ENCODE results near the gene CA4.
"Not testable (repeated sequence)": the region's sequence is repeated elsewhere in the genome, so short reads cannot be mapped to it uniquely, and the experiment has no call there.

The CA4 gene

GRCh38 chr17:60178180-60178579 is 28.4 kb downstream of the CA4 start:
- DNase-seq: not testable (repeated sequence)

- DNase-seq: not testable (repeated sequence)
Measured at GRCh38 chr17:60180380-60180779, 30.6 kb downstream of the CA4 start.

- DNase-seq: not testable (repeated sequence)
Measured at GRCh38 chr17:60186372-60186771, 36.6 kb downstream of the CA4 start.

DNA sequence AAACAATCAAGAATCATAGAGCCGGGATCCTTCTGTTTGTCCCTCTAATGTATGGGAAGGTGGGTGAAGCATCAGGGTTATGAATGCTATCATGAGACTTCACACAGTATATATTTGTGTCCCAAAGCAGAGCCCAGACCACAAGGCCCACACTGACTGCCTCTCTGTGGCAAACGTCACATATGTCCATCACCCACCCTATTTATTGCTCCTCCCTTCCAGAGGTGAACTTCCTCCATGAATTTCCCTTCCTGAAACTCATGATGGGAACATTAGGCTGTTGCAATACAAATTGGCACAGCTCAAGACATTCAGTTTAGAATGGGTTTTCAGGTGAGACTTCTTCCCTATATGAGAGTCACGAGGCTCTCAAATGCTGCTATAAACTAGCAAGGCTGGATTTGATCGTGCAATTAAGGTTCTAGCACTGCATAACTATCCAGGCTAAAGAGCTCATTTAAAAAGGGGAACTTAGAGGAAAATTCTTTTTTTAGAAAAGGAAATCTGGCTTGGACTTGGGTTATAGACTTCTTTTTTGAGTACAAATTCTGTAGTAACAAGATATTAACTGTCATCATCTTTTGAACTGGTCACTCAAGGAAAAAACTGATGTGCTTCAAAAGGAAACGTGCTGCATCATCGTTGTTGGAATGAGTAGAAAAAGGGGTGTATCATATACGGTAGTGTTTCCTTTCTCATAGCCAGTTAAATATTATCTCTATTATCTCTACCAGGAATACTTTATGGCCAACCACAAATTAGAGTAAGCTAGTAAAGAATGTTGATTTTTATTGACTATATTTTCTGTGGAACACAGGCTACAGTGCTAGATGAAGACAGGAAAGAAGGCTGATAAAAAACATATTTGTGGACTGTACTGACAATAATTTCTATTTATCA is 37.3 kb downstream of the CA4 start:
- DNase-seq: not testable (repeated sequence)

- DNase-seq: no peak
Measured at GRCh38 chr17:60188759-60189158, 39.0 kb downstream of the CA4 start.

DNA sequence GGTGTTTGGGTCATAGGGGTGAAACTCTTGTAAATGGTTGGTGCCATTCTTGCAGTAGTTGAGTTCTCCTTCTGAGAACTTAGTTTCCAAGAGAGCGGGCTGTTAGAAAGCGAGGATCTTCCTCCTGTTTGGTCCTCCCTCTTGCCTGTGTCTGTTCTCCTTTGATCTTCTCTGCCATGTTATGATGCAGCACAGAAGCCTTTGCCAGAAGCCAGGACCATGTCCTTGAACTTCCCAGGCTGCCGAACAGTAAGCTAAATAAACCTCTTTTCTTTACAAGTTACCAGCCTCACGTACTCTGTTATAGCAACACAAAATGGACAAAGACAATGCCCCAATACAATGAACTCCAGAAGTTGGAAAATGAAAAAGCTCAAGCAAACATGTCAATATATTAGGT is 40.3 kb downstream of the CA4 start:
- DNase-seq: not testable (repeated sequence)

DNA sequence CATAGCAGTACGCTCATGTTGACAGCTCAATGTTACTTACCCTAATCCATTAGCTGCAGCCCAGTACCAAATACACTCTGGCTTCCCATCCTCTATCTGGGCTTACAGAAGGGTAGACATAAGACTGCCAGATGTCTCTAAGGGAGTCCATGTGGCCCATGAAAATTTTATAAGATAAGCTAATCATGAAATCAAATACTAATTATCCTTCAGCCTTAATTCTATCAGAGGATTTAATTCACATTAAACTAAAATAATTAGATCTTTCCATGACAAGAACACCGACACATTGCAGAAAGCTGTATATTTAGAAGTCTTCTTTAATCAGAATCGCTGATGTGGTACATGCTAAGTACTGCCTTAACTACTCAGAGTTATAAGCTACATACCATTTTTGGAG is 43.3 kb downstream of the CA4 start:
- not testable (repeated sequence) for DNase-seq

- no peak for DNase-seq
Measured at GRCh38 chr17:60193482-60193881, 43.7 kb downstream of the CA4 start.

DNA sequence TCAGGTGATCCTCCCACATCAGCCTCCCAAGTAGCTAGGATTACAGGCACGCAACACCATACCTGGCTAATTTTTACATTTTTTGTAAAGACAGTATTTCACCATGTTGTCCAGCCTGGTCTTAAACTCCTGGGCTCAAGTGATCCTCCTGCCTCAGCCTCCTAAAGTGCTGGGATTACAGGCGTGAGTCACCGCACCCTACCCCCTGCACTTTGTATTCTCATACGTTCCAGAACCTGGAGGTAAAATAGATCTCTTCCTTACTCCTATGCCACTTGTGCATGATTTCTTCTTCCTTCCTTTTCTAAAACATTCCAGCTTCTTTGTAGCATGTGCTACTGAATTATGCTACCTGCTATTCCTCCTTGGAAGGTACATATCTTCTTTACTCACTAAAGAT is 44.4 kb downstream of the CA4 start:
- DNase-seq: not testable (repeated sequence)

DNA sequence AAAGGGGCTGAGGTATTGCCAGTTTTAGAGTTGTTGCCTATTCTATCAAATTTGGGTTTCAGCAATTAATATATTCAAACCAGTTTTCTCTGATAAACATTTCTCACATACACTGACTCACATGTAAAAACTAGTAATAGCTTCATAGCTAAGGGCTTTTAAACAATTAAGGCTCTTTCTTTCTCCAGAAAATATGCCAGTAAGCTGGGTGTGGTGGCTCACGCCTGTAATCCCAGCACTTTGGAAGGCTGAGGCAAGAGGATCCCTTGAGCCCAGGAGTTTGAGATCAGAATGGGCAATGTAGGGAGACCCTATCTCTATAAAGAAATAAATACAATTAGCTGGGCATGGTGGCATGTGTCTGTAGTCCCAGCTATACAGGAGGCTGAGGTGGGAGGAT is 48.9 kb downstream of the CA4 start:
- not testable (repeated sequence) for DNase-seq

DNA sequence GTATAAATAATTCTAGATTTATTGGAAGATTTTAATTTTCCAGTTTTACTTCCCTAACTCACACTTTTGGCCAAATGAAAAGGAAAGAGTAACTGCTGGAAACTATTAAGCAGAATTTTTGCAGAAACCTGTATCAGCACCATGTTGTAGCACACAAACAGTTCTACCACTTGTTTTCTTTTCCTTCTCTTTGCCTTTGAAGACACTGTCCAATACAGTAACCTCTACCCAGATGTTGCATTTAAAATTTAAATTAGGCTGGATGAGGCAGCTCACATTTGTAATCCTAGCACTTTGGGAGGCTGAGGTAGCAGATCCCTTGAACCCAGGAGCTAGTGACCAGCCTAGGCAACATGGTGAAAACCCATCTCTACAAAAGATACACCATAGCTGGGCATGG is 56.0 kb downstream of the CA4 start:
- not testable (repeated sequence) for DNase-seq

DNA sequence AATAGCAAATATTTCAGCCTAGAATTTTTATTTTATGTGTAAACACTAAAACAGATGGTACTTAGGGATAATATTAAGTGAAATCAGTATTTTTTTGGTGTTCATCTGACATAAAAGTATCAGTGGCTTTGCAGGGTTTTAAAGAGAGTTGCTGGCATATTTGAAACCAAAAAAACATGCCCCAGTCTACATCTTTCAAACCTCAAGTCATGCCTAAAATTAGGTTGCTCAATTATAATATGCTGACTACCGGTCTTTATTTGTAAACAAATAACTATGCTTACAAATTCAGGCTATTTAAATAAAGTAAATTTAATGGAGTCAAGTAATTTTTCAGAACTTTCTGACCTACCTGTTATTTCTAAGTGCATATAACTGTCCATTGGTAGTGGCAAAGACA is 58.5 kb downstream of the CA4 start:
- DNase-seq: not testable (repeated sequence)

Data from stimulated activated CD4-positive, alpha-beta T cell treated with anti-CD3 and anti-CD28 coated beads, Interleukin-4, amount 100 ng/mL, for 1 hour (primary cell).